Activated CD8-positive, alpha-beta T cell treated with anti-CD3 and anti-CD28 coated beads for 36 hours (primary cell): ENCODE results near the gene WRAP73. TPM values are rescaled to one million over a fixed set of nuclear protein-coding genes. Genes with fewer than 3 reads are reported as not detected.
A peak's percentile ranks its signal among the peaks of the same experiment; 100 is the strongest.

ENCODE experiments used
- ATAC-seq: fragments of 200-7000 bp; cut with Tn5 transposase; one replicate; pipeline ENCODE4 v1.10.0; 2021; ENCODE audit warnings: mild to moderate bottlenecking, moderate library complexity
- CTCF ChIA-PET: fragments of 350-600 bp; sonication (Branson Sonifier 250); formaldehyde crosslinking; loops from one replicate; lab custom pipeline; 2021; ENCODE audit warnings: antibody characterized with exemption; lab: Charles Lee
- POLR2A ChIA-PET: fragments of 350-600 bp; sonication (Branson Sonifier 250); formaldehyde crosslinking; loops from one replicate; lab custom pipeline; 2021; ENCODE audit warnings: antibody characterized with exemption; lab: Charles Lee
- DNase-seq: peaks from one replicate; pipeline ENCODE4 v3.0.0-alpha.2; 2020
- H3K27ac Mint-ChIP-seq: one replicate; pipeline ENCODE4 v1.8.0; 2021; ENCODE audit warnings: mild to moderate bottlenecking, mixed read lengths
- H3K27me3 Mint-ChIP-seq: one replicate; pipeline ENCODE4 v1.8.0; 2021; ENCODE audit warnings: mixed read lengths
- H3K36me3 Mint-ChIP-seq: one replicate; pipeline ENCODE4 v1.8.0; 2021; ENCODE audit warnings: low read depth, mixed read lengths
- H3K4me1 Mint-ChIP-seq: one replicate; pipeline ENCODE4 v1.8.0; 2021; ENCODE audit warnings: low read depth, mixed read lengths
- H3K4me3 Mint-ChIP-seq: one replicate; pipeline ENCODE4 v1.8.0; 2021; ENCODE audit warnings: mild to moderate bottlenecking, moderate library complexity, mixed read lengths
- H3K9me3 Mint-ChIP-seq: one replicate; pipeline ENCODE4 v1.8.0; 2021; ENCODE audit warnings: mixed read lengths
- intact Hi-C: fragments of 100-400 bp; cut with micrococcal nuclease; formaldehyde crosslinking; loops from one replicate; pipeline ENCODE4 v1.10.0; 2022
- total RNA-seq, 2 experiments: library from RNA; stranded (reverse); gene quantifications; one replicate each; pipeline ENCODE4 v1.2.3, GENCODE V29; 2021
- TF ChIP-seq, protein P1 (sequence below): fragments of 200-600 bp; IDR thresholded peaks from one replicate; pipeline ENCODE4 v1.8.0; 2022; ENCODE audit warnings: antibody characterized with exemption, mild to moderate bottlenecking

WRAP73 gene, protein sequence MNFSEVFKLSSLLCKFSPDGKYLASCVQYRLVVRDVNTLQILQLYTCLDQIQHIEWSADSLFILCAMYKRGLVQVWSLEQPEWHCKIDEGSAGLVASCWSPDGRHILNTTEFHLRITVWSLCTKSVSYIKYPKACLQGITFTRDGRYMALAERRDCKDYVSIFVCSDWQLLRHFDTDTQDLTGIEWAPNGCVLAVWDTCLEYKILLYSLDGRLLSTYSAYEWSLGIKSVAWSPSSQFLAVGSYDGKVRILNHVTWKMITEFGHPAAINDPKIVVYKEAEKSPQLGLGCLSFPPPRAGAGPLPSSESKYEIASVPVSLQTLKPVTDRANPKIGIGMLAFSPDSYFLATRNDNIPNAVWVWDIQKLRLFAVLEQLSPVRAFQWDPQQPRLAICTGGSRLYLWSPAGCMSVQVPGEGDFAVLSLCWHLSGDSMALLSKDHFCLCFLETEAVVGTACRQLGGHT
- total RNA-seq, result 10 to 100 TPM; 34.2 to 35.4 TPM

DNA sequence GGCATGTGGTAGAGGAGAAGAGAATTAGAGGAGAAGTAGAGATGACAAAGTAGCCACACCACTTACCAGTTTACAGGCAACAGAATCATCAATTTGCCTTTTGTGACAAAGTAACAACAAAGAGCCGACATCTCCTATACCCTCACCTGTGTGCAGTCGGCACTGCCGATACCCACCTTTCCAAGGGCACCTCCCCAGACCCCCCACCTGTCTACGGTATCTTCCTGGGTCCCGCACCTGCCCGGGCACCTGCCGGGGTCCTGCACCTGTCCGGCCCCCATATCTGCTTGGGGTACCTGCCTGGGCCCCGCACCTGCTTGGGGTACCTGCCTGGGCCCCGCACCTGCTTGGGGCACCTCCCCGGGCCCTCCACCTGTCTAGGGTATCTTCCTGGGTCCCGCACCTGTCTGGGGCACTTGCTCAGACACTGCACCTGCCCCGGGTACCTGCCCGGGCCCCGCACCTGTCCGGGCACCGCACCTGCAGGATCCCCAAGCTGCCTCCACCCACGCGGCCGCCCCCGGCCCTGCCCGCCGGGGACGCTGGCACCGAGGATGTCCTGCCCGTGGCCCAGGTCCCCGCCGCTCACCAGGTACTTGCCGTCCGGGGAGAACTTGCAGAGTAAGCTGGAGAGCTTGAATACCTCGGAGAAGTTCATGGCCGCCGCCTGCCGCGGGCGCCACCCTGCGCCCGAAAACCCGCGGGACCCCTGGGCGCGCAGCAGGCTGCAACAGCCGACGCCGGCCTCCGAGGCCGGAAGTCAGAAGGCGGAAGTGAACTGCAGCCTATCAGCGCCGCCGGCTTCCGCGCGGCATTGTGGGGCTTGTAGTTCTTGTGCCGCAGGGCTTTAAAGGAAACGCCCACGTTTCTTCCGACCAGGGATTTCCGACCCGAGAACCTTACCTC lies at the start of gene WRAP73:
Gene WRAP73 (minus strand): TSS at position 762 of the 906 bp plus-strand sequence. CDS start 104 bp downstream, at position 658.
- peak within 1 kb of the TSS; percentile 78 for H3K4me3 Mint-ChIP-seq
- CTCF ChIA-PET, result interaction anchor here (0.9 to 2.2 kb wide), 8 partner anchors 12 to 159 kb away, joined by 3 to 7 read pairs (median 4); no protein-coding TSS in a partner anchor
- peak; percentile 98 for DNase-seq
- peaks cover 8% of the 10 kb centered on the region for H3K36me3 Mint-ChIP-seq
- TF ChIP-seq, protein P1, sequence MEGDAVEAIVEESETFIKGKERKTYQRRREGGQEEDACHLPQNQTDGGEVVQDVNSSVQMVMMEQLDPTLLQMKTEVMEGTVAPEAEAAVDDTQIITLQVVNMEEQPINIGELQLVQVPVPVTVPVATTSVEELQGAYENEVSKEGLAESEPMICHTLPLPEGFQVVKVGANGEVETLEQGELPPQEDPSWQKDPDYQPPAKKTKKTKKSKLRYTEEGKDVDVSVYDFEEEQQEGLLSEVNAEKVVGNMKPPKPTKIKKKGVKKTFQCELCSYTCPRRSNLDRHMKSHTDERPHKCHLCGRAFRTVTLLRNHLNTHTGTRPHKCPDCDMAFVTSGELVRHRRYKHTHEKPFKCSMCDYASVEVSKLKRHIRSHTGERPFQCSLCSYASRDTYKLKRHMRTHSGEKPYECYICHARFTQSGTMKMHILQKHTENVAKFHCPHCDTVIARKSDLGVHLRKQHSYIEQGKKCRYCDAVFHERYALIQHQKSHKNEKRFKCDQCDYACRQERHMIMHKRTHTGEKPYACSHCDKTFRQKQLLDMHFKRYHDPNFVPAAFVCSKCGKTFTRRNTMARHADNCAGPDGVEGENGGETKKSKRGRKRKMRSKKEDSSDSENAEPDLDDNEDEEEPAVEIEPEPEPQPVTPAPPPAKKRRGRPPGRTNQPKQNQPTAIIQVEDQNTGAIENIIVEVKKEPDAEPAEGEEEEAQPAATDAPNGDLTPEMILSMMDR, result peak; percentile 16
- peak; percentile 97 for ATAC-seq
- H3K9me3 Mint-ChIP-seq, result no peaks in the 10 kb centered on the region
- H3K4me1 Mint-ChIP-seq, result peaks cover 27% of the 10 kb centered on the region
- POLR2A ChIA-PET, result interaction anchor here (0.7 to 1.4 kb wide), 3 partner anchors 12 to 251 kb away, joined by 3 read pairs; no protein-coding TSS in a partner anchor
- H3K27me3 Mint-ChIP-seq, result peaks cover 21% of the 10 kb centered on the region
- intact Hi-C loops, result no loop called here
- no peak within 1 kb of the TSS for H3K27ac Mint-ChIP-seq

- ATAC-seq, result no peak
- POLR2A ChIA-PET, result no interaction called here
- no peak for DNase-seq
- Mint-ChIP-seq H3K27me3 (peaks cover 13% of the 10 kb centered on the region), H3K4me1 (peaks cover 4% of the 10 kb centered on the region), H3K9me3 (no peaks in the 10 kb centered on the region), H3K36me3 (no peaks in the 10 kb centered on the region), H3K4me3 (no peak overlapping the region), H3K27ac (no peak overlapping the region)
- CTCF ChIA-PET, result no interaction called here
- TF ChIP-seq, protein P1, result no peak
- intact Hi-C loops, result no loop called here
Observed at GRCh38 chr1:3699596-3699995, 49.7 kb upstream of the WRAP73 start.

- Mint-ChIP-seq H3K27me3 (peaks cover 13% of the 10 kb centered on the region), H3K4me3 (no peak overlapping the region), H3K4me1 (no peaks in the 10 kb centered on the region), H3K9me3 (no peaks in the 10 kb centered on the region), H3K27ac (no peak overlapping the region), H3K36me3 (no peaks in the 10 kb centered on the region)
- intact Hi-C loops, result no loop called here
- TF ChIP-seq, protein P1, result no peak
- ATAC-seq (no peak), DNase-seq (no peak)
- ChIA-PET POLR2A (no interaction called here), CTCF (no interaction called here)
Observed at GRCh38 chr1:3698660-3699408, 48.9 kb upstream of the WRAP73 start.

DNA sequence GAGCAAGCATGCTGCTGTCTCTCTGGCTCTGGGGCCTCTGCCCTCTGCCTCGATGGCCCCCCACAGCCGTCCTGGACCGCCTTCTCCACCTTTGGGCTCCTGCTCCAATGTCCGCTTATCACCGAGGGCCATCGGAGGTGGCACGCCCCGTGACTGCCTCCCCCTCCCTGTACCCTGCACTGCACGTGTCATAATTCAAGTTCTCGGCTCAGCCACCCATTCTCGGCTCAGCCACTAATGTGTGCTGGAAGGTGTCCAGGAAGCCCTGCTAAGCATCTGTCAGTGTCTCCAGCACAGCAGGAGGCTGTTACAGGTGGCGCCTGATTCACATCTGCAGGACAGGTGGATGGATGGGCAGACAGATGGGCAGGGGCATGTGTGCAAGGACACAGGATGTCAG lies 47.9 kb upstream of the WRAP73 start:
- H3K27me3 Mint-ChIP-seq, result peaks cover 13% of the 10 kb centered on the region
- intact Hi-C loops, result no loop called here
- TF ChIP-seq, protein P1, result no peak
- no peak overlapping the region for H3K27ac Mint-ChIP-seq
- no peak overlapping the region for H3K4me3 Mint-ChIP-seq
- no peak for DNase-seq
- POLR2A ChIA-PET, result no interaction called here
- ATAC-seq, result no peak
- H3K36me3 Mint-ChIP-seq, result no peaks in the 10 kb centered on the region
- H3K9me3 Mint-ChIP-seq, result no peaks in the 10 kb centered on the region
- no peaks in the 10 kb centered on the region for H3K4me1 Mint-ChIP-seq
- CTCF ChIA-PET, result no interaction called here
